MCF 10A (cell line): ENCODE measurements around the gene RIT1. TPM values are rescaled to one million over a fixed set of nuclear protein-coding genes. Genes with fewer than 3 reads are reported as not detected.

Experiments used
- BruUV-seq: library from RNA; stranded (reverse); fragments of 400-500 nt; replicated peaks from 2 replicates; lab custom pipeline; 2021; lab: Mats Ljungman, UMichigan
- CTCF ChIA-PET: fragments of 300-600 bp; sonication (Branson Sonifier 250); formaldehyde crosslinking; extraction: SDS; loops from one replicate; lab custom pipeline; 2021; ENCODE audit warnings: antibody characterized with exemption, inconsistent platforms; lab: Yijun Ruan, JAX
- POLR2A ChIA-PET: fragments of 300-600, 350-650 bp; sonication (Branson Sonifier 250); formaldehyde crosslinking; extraction: SDS; loops from one replicate; lab custom pipeline; 2020; ENCODE audit warnings: antibody characterized with exemption, inconsistent platforms; lab: Yijun Ruan, JAX
- DNase-seq: peaks from one replicate; pipeline ENCODE4 v3.0.0-alpha.2; 2018; ENCODE audit not compliant: unreplicated experiment
- H3K27ac Mint-ChIP-seq: one replicate; pipeline ENCODE4 v1.8.0; 2022; ENCODE audit warnings: mild to moderate bottlenecking, low read depth, mixed read lengths; ENCODE audit not compliant: unreplicated experiment
- H3K27me3 Mint-ChIP-seq: one replicate; pipeline ENCODE4 v1.8.0; 2022; ENCODE audit warnings: mixed read lengths; ENCODE audit not compliant: insufficient read depth, unreplicated experiment
- H3K36me3 Mint-ChIP-seq: one replicate; pipeline ENCODE4 v1.8.0; 2022; ENCODE audit warnings: mild to moderate bottlenecking, moderate library complexity, mixed read lengths; ENCODE audit not compliant: insufficient read depth, unreplicated experiment
- H3K4me1 Mint-ChIP-seq: one replicate; pipeline ENCODE4 v1.8.0; 2022; ENCODE audit warnings: mixed read lengths; ENCODE audit not compliant: insufficient read depth, unreplicated experiment
- H3K4me3 Mint-ChIP-seq: one replicate; pipeline ENCODE4 v1.8.0; 2022; ENCODE audit warnings: mild to moderate bottlenecking, moderate library complexity, mixed read lengths; ENCODE audit not compliant: unreplicated experiment
- H3K9me3 Mint-ChIP-seq: one replicate; pipeline ENCODE4 v1.8.0; 2022; ENCODE audit warnings: mixed read lengths; ENCODE audit not compliant: unreplicated experiment
- CTCF ChIP-seq: fragments of 200-600 bp; IDR thresholded peaks from one replicate; pipeline ENCODE4 v1.8.0; 2022; ENCODE audit warnings: antibody characterized with exemption, mild to moderate bottlenecking; ENCODE audit not compliant: unreplicated experiment
- intact Hi-C: fragments of 100-400 bp; cut with micrococcal nuclease; formaldehyde crosslinking; loops from 2 replicates; pipeline ENCODE4 v1.14.1; 2022
- total RNA-seq: library from RNA; stranded (reverse); gene quantifications from 2 replicates; pipeline ENCODE4 v1.2.3, GENCODE V29; 2022

The RIT1 gene
- total RNA-seq, 1 experiment from 2014 or later: 36.2 TPM

- Mint-ChIP-seq H3K4me3 (no peak overlapping the region), H3K27ac (no peak overlapping the region), H3K9me3 (no peaks in the 10 kb centered on the region), H3K27me3 (no peaks in the 10 kb centered on the region), H3K36me3 (no peaks in the 10 kb centered on the region), H3K4me1 (peaks cover 24% of the 10 kb centered on the region)
- no TSS peak for BruUV-seq
- CTCF ChIA-PET: interaction anchor here (0.6 kb wide), 1 partner anchor 572 kb away, joined by 3 read pairs; no protein-coding TSS in a partner anchor
- DNase-seq: no peak
- POLR2A ChIA-PET: interaction anchor here (0.9 to 5.1 kb wide), 3 partner anchors 12 to 68 kb away, joined by 3 to 34 read pairs (median 13); no protein-coding TSS in a partner anchor
- no peak for TF ChIP-seq CTCF
- intact Hi-C loops: no loop called here
These were observed 14.4 kb upstream of the RIT1 start for GRCh38 chr1:155925506-155925905.

GRCh38 chr1:155920717-155921116 is 9.6 kb upstream of the RIT1 start:
- no peak for TF ChIP-seq CTCF
- no peak for DNase-seq
- intact Hi-C loops: no loop called here
- no peaks in the 10 kb centered on the region for H3K27me3 Mint-ChIP-seq
- no peaks in the 10 kb centered on the region for H3K9me3 Mint-ChIP-seq
- BruUV-seq: TSS peak; percentile 3
- ChIA-PET POLR2A (interaction anchor here (0.6 to 15.2 kb wide), 3 partner anchors 8 to 23 kb away, joined by 3 to 203 read pairs (median 34); partner anchors contain the start of gene KHDC4), CTCF (no interaction called here)
- no peak overlapping the region for H3K27ac Mint-ChIP-seq
- H3K4me1 Mint-ChIP-seq: peaks cover 12% of the 10 kb centered on the region
- H3K36me3 Mint-ChIP-seq: no peaks in the 10 kb centered on the region
- H3K4me3 Mint-ChIP-seq: no peak overlapping the region

GRCh38 chr1:155919801-155920200 is 8.7 kb upstream of the RIT1 start:
- ChIA-PET POLR2A (interaction anchor here (0.9 to 15.2 kb wide), 2 partner anchors 13 to 26 kb away, joined by 3 to 203 read pairs; partner anchors contain the start of gene KHDC4), CTCF (no interaction called here)
- H3K9me3 Mint-ChIP-seq: no peaks in the 10 kb centered on the region
- H3K27me3 Mint-ChIP-seq: no peaks in the 10 kb centered on the region
- H3K4me3 Mint-ChIP-seq: no peak overlapping the region
- H3K4me1 Mint-ChIP-seq: peaks cover 8% of the 10 kb centered on the region
- no peaks in the 10 kb centered on the region for H3K36me3 Mint-ChIP-seq
- no peak overlapping the region for H3K27ac Mint-ChIP-seq
- no peak for TF ChIP-seq CTCF
- DNase-seq: no peak
- BruUV-seq: no TSS peak
- intact Hi-C loops: no loop called here

GRCh38 chr1:155918660-155919059 is 7.5 kb upstream of the RIT1 start:
- Mint-ChIP-seq H3K27ac (no peak overlapping the region), H3K36me3 (no peaks in the 10 kb centered on the region), H3K9me3 (no peaks in the 10 kb centered on the region), H3K4me3 (no peak overlapping the region), H3K27me3 (no peaks in the 10 kb centered on the region), H3K4me1 (peaks cover 8% of the 10 kb centered on the region)
- TF ChIP-seq CTCF: no peak
- ChIA-PET CTCF (no interaction called here), POLR2A (interaction anchor here (1.1 to 15.2 kb wide), 2 partner anchors 14 to 26 kb away, joined by 5 to 203 read pairs; partner anchors contain the start of gene KHDC4)
- DNase-seq: no peak
- intact Hi-C loops: no loop called here
- BruUV-seq: no TSS peak
